GM12864 (cell line): ENCODE measurements around the gene ANKHD1.

Experiments used
- DNase-seq: peaks from one replicate; pipeline ENCODE4 v3.0.0-alpha.2; 2011; ENCODE audit warnings: low read depth
- H3K4me3 ChIP-seq: 2 replicates; pipeline ENCODE4 v1.5.1; 2011; ENCODE audit warnings: mild to moderate bottlenecking, low read depth, low read length, control low read depth
- TF ChIP-seq, protein P1 (sequence below): IDR thresholded peaks from 2 replicates; pipeline ENCODE4 v1.5.1; 2011; ENCODE audit warnings: low read depth, mild to moderate bottlenecking, moderate library complexity, low read length, control low read depth, inconsistent platforms; ENCODE audit errors: missing control alignments

Gene ANKHD1

DNA sequence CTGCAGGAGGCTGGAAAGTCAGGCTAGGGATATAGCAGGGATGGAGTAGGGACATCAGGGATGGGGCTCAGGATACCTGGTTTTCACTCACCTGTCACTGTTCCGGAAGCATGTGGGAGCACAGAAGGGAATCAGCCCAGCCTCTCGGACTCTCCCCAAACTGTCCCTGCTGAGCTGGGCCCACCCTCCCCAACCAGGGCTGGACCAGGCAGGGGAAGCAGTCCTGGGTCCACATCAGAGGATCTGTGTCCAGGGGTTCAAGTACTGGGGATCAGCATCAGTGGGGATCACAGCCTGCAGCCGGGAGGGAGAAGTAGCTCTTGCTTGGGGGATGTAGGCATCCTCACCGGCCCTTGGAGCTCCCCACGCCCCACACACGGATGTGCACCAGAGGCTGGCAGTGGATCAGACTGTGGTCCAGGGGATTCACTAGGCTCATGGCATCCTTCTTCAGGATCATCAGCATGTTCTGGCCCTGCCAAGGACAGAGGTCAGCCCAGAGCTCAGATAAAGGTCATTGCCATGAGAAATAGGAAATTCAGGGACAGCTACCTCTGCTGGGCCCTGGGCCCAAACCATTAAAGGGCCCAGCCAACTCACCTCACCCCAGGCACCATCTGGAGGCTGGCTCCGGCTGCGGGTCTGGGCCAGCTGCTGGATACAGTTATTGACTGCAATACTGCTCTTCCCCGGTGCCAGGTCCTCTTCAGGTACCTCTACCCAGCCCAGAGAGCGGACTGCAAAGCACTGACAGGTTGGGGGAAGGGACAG, 160.3 kb downstream of the ANKHD1 start:
- no peak for DNase-seq
- TF ChIP-seq, protein P1, sequence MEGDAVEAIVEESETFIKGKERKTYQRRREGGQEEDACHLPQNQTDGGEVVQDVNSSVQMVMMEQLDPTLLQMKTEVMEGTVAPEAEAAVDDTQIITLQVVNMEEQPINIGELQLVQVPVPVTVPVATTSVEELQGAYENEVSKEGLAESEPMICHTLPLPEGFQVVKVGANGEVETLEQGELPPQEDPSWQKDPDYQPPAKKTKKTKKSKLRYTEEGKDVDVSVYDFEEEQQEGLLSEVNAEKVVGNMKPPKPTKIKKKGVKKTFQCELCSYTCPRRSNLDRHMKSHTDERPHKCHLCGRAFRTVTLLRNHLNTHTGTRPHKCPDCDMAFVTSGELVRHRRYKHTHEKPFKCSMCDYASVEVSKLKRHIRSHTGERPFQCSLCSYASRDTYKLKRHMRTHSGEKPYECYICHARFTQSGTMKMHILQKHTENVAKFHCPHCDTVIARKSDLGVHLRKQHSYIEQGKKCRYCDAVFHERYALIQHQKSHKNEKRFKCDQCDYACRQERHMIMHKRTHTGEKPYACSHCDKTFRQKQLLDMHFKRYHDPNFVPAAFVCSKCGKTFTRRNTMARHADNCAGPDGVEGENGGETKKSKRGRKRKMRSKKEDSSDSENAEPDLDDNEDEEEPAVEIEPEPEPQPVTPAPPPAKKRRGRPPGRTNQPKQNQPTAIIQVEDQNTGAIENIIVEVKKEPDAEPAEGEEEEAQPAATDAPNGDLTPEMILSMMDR: no peak
- no peak overlapping the region for H3K4me3 ChIP-seq

DNA sequence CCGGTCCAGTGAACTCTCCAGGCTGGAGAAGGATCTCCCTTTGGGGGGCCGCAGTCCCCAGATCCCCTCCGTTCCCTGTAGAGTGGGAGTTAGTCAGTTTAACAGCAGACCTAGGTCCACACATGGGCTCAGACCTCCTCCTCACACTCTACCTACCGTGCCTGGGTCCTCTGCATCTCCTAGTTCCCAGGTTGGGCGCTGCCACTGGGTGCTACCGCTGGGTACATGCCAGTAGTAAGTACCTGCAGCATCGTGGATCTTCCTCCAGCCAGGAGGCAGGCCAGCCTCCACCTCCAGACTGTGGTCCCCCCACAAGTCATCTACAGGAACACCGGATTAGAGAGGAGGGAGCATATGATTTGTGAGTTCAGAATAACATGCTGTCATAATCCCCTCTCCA, 162.0 kb downstream of the ANKHD1 start:
- TF ChIP-seq, protein P1: no peak
- peak overlapping the region; percentile 80 for H3K4me3 ChIP-seq
- DNase-seq: no peak

- DNase-seq: peak; percentile 97
- TF ChIP-seq, protein P1: no peak
- peak within 1 kb of the TSS; percentile 80 for H3K4me3 ChIP-seq
Measured at GRCh38 chr5:140564196-140565023, 162.8 kb downstream of the ANKHD1 start, which contains the start of the genes APBB3 and SLC35A4. Gene APBB3, minus strand, starts transcription at chr5:140564598. Its CDS starts 353 bp downstream, at chr5:140564245. Gene SLC35A4, plus strand, starts transcription at chr5:140564828. Its CDS starts 2,342 bp downstream, at chr5:140567170.

DNA sequence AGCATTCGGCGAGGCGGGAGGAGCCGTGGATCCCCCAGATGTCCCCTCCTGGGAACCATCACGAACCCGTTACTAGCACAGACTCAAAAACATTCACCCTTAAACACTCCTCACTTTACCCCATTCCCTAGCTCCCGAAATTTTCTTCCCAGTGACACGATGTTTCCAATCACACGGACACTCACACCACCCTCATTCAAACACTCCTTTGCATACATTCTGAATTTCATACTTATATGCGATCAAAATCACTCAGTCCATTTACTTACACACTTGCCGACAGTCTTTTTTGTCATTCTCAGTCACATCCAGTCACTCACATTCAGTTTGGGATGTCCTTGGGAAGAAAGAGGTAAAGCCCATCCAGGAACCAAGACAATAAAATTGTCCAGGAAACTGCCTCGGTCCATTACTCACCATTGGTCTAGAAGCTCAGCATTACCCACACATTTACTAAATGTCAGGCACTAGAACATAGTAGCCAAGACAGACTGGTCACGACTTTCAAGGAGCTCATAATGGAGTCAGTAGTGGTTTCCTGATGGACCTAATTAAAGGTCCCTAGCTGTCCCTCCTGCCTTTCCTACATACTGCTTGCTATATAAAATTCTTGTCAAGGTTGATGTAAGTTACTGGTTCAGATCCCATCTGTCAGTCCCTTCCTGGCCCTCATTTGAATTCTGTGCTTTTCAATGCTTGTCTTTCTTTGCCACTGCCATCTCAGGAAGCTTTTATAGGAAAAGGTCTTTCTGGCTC, 163.6 kb downstream of the ANKHD1 start:
- no peak for DNase-seq
- TF ChIP-seq, protein P1: no peak
- H3K4me3 ChIP-seq: peak overlapping the region; percentile 80

DNA sequence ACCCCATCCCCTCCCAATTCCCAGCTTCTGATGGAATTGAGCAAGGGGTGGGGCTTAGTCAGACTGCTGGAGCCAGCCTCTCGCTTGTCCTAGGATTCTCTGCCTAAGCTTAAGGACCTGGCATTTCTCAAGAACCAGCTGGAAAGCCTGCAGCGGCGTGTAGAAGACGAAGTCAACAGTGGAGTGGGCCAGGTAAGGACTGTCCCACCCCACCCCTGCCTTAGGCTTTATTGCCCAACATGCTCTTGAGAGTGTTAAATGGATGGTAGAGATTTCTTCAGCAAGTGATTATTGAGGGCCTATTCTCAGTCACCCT, 164.1 kb downstream of the ANKHD1 start:
- TF ChIP-seq, protein P1: no peak
- H3K4me3 ChIP-seq: peak overlapping the region; percentile 80
- no peak for DNase-seq

DNA sequence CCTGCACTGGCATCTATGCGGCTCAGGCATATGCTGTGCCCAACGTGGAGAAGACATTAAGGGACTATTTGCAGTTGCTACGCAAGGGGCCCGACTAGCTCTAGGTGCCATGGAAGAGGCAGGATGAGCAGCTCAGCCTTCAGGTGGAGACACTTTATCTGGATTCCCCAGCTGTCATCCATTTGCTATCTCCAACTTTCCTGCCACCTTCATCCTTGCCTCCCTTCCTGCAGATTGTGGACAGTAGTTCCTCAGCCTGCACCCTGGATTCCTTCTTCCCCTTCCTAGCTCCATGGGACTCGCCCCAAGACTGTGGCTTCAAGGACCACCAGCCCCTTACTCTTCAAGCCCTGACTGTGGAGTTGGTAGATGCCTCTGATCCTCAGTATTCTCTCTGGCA, 165.0 kb downstream of the ANKHD1 start:
- H3K4me3 ChIP-seq: no peak overlapping the region
- no peak for DNase-seq
- TF ChIP-seq, protein P1: no peak
